ENCODE measurements around the gene WNT4.

Gene WNT4

DNA sequence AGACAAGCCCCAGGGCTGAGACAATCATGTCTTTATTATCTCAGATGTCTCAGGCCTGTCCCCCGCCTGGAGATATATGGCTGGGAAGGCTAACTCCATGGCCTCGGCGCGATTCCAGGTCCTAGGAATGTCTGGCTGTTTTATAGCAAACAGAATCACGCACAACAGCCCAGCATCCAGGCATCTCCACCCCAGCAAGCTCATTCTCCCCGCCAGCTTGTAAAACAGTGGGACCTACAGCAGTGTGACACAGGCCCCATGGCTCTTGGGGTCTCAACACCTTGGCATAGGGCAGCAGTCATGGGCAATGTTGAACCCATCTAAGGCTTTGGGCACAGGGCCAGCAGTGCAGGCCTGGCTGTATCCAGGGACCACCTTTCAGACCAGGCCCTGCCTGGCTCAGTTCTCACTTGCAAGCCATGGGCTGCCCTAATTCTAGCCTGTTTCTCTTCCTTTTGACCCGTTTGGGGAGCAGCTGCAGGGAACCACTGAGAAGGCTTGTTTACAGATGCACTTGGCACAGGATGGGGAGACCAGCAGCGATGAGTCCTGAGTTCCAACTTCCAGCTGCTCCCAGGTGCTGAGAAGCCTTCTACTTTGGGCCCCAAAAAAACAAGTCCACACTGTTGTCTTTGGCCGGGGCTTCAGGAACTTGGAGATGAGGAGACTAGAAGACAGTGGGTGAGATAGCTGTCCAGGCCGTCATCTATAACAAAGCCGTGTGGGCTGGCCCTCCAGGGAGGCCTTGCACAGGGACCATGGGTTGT lies 34.4 kb downstream of the WNT4 start:
- TF ChIP-seq, protein P1, sequence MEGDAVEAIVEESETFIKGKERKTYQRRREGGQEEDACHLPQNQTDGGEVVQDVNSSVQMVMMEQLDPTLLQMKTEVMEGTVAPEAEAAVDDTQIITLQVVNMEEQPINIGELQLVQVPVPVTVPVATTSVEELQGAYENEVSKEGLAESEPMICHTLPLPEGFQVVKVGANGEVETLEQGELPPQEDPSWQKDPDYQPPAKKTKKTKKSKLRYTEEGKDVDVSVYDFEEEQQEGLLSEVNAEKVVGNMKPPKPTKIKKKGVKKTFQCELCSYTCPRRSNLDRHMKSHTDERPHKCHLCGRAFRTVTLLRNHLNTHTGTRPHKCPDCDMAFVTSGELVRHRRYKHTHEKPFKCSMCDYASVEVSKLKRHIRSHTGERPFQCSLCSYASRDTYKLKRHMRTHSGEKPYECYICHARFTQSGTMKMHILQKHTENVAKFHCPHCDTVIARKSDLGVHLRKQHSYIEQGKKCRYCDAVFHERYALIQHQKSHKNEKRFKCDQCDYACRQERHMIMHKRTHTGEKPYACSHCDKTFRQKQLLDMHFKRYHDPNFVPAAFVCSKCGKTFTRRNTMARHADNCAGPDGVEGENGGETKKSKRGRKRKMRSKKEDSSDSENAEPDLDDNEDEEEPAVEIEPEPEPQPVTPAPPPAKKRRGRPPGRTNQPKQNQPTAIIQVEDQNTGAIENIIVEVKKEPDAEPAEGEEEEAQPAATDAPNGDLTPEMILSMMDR (IDR thresholded peaks at IDR 0.05; ENCODE audit: low read depth, low read length, missing control alignments): no peak
- H3K4me3 ChIP-seq (ENCODE audit: low read depth, low read length): no peak overlapping the region
- DNase-seq (ENCODE audit: low read depth): no peak

- no peak overlapping the region for H3K4me3 ChIP-seq (ENCODE audit: low read depth, low read length)
- TF ChIP-seq, protein P1 (IDR thresholded peaks at IDR 0.05; ENCODE audit: low read depth, low read length, missing control alignments): no peak
- DNase-seq (ENCODE audit: low read depth): no peak
These were observed 35.8 kb downstream of the WNT4 start for GRCh38 chr1:22107126-22107525.

DNA sequence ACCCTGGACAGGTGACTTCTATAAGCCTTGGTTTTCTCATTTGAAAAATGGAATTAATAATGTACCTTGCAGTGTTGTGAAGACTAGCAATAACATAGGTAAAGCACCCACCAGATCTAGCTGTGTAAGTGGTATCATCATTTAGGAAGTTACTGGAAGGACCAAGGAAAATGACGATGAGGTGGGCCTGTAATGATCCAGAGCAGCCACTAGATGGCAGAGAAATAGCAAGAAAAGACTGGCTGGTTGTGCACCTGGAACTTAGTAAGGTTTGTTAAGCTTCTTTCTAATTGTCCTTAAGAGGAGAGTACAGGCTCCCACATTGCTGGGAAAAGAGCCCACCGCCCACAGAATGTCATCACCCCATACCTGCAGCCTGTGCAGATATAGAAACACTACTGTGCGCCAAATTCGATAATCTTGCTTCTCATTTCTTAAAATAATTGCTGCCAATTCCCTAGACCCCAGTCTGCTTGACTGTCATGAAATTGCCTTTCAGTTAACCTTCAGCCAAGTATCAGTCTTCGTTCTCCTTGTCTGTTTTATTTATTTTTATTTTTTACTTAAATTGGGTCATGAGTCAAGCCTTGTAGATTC lies 37.2 kb downstream of the WNT4 start:
- DNase-seq (ENCODE audit: low read depth): no peak
- TF ChIP-seq, protein P1 (IDR thresholded peaks at IDR 0.05; ENCODE audit: low read depth, low read length, missing control alignments): peak; percentile 88
- H3K4me3 ChIP-seq (ENCODE audit: low read depth, low read length): no peak overlapping the region

DNA sequence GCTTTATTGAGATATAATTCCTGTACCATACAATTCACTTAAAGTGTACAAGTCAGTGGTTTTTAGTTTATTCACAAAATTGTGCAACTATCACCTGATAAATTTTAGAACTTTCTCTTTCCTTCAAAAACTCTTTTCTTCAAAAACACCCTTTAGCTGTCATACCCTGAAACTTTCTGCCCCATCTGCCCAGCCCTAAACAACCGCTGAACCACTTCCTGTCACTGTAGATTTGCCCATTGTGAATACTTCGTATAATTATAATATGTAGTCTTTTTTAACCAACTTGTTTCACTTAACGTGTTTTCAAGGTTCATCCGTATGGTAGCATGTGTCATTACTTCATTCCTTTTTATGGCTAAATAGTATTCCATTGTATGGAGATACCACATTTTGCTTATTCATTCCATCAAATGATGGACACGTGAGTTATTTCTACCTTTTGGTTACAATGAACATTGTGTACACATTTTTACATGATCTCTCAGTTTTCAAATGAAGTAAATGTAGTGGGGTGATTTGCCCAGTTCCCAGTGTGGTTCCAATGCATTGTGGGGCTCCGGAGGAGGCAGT lies 37.9 kb downstream of the WNT4 start:
- H3K4me3 ChIP-seq (ENCODE audit: low read depth, low read length): no peak overlapping the region
- TF ChIP-seq, protein P1 (IDR thresholded peaks at IDR 0.05; ENCODE audit: low read depth, low read length, missing control alignments): no peak
- DNase-seq (ENCODE audit: low read depth): no peak

- no peak overlapping the region for H3K4me3 ChIP-seq (ENCODE audit: low read depth, low read length)
- TF ChIP-seq, protein P1 (IDR thresholded peaks at IDR 0.05; ENCODE audit: low read depth, low read length, missing control alignments): no peak
- no peak for DNase-seq (ENCODE audit: low read depth)
These were observed 38.8 kb downstream of the WNT4 start for GRCh38 chr1:22104094-22104493.

- no peak for DNase-seq (ENCODE audit: low read depth)
- no peak overlapping the region for H3K4me3 ChIP-seq (ENCODE audit: low read depth, low read length)
- TF ChIP-seq, protein P1 (IDR thresholded peaks at IDR 0.05; ENCODE audit: low read depth, low read length, missing control alignments): no peak
These were observed 40.2 kb downstream of the WNT4 start for GRCh38 chr1:22102746-22103145.
